Heart left ventricle (tissue), 13 donors: ENCODE data around the gene ZBTB21.

Experiments used
- CTCF ChIP-seq, 12 donors: fragments of 200-600 bp; sonication (generic) in 4 of 12; IDR thresholded peaks; one replicate each; pipeline versions ENCODE4 v1.5.0 to v1.8.0; 2018 to 2022; ENCODE audit warnings: antibody characterized with exemption in 12 of 12, mild to moderate bottlenecking in 5 of 12
- POLR2A ChIP-seq, 2 donors: fragments of 450-650 bp; IDR thresholded peaks; one replicate each; pipeline ENCODE4 v1.6.1; 2017; ENCODE audit warnings: antibody characterized with exemption in 2 of 2, mild to moderate bottlenecking in 2 of 2, moderate library complexity in 2 of 2
- donor health status: ischemic (EF 13 %, LVEDD 7.1; RV severe dilation, severe dysfunction).
- donor health status: DM: no; HTN: yes; CAD: no.
- donor health status: DM: no; HTN: no; CAD: no.
- donor health status: ischemic (EF 25% LVEDD 6.9; RV normal size, moderate dysfunction).
- donor health status: ischemic (EF 25% LVEDD 5.7; RV mildly dilated, moderate dysfunction).
- donor health status: ischemic (EF 35%, LVEDD 5.7; RV mildly dilated, moderate dysfunction).
- donor health status: nonischemic (EF 11% LVEDD 7.7; RV severe dilation, severe dysfunction).
- donor health status: DM: yes; HTN: yes; CAD: no.
- donor health status: PGD.
- donor health status: ischemic (EF 29% LVEDD 5.4; RV normal size, mild dysfunction).
- donor health status: nonischemic (EF 23%, LVEDD 6.1; RV moderate dilation, normal function).

- TF ChIP-seq CTCF (IDR thresholded peaks at IDR 0.05) (no peak), POLR2A (IDR thresholded peaks at IDR 0.05) (no peak)
These were observed 3.2 kb upstream of the ZBTB21 start for GRCh38 chr21:42013376-42013775.
